T-helper 9 cell (primary cell): Measurements from ENCODE around the gene UNC5A.

Experiments used
- DNase-seq: peaks from one replicate; pipeline ENCODE4 v3.0.0-alpha.2; 2020

The UNC5A gene

DNA sequence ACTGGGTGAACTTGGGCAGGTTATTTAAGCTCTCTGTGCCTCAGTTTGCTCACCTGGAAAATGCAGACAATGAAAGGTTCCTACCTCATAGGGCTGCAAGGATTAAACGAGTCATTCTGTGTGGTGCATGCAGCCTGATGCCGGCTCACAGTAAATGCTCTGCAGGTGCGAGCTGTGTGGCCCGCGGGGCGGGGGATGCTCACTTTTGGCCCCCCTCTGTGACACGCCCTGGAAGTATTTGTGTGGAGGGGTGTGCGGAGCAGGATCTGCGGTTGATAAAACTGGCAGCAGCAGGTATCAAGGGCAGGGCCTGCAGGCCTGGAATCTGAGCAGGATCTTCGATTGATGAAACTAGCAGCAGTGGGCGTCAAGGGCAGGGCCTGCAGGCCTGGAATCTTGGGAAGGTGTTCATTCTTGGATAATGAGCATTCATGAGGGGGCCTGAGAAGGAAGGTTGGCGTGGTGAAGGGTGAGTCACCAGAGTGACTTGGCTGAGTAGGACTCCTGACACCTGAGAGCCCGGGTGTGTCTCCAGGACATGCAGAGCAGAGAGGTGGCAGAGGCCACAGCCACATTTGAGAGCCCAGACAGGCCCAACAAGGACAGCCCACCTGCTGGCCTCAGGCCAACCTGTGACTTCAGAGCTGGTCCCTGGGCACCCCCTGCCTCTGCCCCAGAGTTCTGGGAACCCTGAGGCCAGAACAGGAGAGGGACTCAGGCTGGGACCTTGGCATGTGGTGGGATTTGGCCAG is 11.9 kb downstream of the UNC5A start:
- no peak for DNase-seq

- DNase-seq: no peak
Observed at GRCh38 chr5:176822793-176823481, 12.6 kb downstream of the UNC5A start.

GRCh38 chr5:176823869-176824412 is 13.6 kb downstream of the UNC5A start:
- DNase-seq: no peak

DNA sequence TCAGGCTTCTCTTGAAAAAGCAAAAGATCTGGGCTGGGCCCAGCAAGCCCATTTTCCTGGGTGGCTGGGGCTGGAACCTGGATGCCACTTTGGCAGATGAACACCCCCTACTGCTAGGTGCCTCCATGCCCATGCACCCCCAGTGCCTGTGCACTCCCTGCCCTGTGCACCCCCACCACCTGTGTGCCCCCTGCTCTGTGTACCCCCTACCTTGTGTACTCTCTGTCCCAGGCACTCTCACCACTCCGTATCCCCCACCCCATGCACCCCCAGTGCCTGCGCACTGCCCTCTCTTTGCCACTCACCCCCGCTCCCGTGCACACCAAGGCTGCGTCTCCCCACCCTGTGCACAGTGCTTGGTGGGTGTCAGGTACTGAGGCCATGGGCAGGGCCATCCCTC is 14.2 kb downstream of the UNC5A start:
- no peak for DNase-seq

- DNase-seq: no peak
Observed at GRCh38 chr5:176825234-176825633, 14.9 kb downstream of the UNC5A start.

- DNase-seq: no peak
Observed at GRCh38 chr5:176825957-176826356, 15.6 kb downstream of the UNC5A start.

DNA sequence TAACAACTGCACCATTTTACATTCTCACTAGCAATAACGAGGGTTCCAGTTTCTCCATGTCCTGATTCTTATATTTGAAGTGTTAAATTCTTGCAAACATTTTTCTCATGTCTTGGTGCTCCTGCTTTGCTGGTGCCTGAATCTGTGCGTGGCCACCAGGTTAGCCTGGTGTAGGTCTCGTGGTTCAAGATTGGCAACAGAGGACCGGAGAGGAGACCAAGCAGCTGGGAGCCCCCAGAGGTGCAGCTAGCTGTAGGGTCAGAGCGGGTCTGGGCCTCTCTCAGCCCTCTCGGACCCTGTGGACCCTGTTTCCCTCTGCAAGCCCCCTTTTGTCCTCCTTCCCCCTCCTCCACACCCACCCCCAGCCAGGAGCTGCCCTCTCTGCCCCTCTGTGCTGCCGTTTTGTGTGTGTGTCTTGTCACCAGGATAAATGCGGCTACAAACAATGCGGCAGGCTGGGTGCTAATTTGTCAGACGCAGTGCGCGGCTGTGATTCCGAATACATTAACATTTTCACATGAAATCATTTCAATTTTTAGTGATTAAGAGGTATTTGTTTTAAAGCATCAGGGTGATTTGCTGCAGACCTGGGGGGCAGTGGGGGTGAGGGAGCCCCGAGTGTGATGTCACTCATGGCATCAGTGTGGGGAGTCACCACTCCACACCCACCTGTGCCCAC is 17.5 kb downstream of the UNC5A start:
- no peak for DNase-seq

DNA sequence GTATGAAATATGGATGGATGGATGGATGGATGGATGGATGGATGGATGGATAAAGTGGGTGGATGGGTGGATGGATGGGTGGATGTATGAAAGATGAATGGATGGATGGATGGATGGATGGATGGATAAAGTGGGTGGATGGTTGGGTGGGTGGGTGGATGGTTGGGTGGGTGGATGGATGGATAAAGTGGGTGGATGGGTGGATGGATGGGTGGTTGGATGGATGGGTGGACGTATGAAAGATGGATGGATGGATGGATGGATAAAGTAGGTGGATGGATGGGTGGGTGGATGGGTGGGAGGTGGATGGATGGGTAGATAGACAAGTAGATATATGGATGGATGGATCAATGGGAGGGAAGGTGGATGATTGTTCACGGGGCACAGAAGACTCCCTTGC is 19.0 kb downstream of the UNC5A start:
- DNase-seq: no peak

DNA sequence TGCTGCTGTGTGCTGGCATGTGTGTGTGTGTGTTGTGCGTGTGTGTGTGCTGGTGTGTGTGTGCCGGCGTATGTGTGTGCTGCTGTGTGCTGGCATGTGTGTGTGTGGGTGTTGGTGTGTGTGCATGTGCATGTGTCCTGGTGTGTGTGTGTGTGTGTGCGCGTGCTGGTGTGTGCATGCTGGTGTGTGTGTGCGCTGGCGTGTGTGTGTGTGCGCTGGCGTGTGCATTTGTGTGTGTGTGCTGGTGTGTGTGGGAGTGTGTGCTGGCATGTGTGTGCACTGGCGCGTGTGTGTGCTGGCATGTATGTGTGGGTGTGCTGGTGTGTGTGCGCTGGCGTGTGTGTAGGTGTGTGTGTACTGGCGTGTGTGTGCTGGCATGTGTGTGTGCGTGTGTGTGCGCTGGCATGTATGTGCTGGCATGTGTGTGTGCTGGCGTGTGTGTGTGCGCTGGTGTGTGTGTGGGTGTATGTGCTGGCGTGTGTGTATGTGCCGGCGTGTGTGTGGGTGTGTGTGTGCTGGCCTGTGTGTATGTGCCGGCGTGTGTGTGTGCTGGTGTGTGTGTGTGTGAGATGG is 20.1 kb downstream of the UNC5A start:
- DNase-seq: no peak

GRCh38 chr5:176830995-176831423 is 20.6 kb downstream of the UNC5A start:
- no peak for DNase-seq

DNA sequence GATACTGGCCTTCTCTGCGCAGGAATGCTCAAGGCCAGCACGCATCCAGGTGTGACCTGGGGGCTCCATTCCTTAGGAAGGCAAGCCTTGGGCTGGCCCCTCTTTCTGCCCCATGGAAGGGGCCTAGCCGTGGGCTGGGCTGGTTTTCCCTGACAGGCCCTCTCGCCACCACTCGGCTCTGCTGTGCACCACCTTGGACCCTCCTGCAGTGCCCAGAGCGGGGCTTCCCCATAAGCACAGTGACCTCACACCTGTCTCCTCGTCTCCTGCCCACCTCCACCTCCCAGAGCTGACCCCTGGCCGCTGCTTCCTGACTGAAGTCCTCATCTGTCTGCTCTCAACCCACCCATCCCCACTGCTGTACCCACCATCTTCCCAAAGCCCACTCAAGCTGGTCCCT is 21.1 kb downstream of the UNC5A start:
- DNase-seq: no peak

DNA sequence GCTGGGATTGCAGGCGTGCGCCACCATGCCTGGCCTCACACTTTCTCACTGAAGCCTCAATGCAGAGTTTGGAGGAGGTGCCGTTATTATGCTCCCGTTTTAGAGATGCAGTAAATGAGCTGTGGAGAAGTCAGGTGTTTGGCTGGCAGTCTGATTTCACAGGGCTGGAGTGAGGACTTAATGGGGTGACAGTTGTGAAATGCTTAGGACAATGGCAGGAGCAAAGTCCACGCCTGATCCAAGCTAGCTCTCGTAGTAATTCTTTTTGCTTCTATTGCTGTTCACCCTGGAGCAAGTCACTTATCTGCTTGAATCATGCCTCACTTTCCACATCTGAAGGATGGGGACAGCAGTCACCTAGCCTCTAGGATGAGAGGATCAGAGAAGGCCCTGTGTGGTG is 21.8 kb downstream of the UNC5A start:
- no peak for DNase-seq

- no peak for DNase-seq
Observed at GRCh38 chr5:176833286-176833685, 22.9 kb downstream of the UNC5A start.

- no peak for DNase-seq
Observed at GRCh38 chr5:176835918-176836317, 25.6 kb downstream of the UNC5A start.

DNA sequence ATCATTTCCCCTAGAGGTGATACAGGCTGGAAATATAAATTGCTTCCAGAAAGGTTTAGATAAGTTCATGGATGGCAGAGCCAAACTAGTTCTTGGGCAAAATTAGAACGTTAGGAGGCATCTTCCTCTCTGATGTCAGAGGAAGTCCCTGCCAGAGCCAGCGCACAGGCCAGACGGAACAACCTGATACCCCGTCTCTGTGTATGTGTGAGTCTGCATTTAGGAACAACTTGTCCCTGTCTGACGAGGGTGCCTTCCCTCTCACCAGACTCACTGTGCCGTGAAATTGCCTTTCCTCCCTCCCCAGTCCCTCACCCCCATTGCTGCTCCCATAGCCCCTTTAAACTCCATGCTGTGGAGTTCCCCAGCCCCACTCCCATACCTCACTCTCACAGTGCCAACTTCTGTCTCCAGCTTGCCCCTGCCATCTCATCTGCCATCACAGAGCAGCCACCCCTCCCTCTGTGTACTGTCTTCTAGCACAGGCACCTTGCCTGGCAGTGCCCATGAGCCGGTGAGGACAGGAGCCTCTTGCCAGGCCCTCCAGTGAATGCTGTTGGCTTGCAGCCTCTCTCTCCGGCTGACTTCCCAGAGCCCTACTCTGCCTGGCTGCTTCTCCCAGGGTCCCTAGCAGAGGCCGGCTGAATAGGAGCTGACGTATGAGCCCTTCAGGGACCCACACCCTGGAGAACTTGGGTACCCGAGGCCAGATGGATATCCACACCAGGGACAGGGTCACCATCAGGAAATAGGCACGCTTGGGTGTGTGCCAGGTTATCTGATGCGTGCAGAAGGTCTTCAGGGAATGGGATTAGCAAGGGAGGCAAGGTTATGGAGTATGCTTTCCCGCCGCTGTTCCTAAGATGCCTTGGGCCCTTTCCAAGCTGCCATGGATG is 26.7 kb downstream of the UNC5A start:
- DNase-seq: no peak

GRCh38 chr5:176837707-176838115 is 27.4 kb downstream of the UNC5A start:
- peak; percentile 61 for DNase-seq

DNA sequence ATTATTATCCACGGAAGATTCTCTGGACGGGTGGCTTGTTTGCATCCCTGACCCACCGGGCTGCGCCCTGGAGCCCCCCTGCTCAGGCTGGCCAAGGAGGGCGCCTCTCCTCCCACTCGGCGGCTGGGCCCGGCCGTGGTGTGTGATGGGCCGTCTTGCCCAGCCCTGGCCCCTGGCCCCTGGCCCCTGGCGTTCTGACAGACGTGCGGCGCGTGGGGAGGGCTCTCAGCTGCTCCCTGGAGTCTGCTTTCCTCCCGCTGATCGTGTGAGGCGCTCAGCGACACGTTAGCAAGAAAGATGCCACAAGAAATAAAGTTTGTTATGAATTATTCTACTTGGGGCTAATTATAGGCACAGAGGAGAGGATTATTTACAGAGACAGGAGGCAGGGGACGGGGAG is 33.3 kb downstream of the UNC5A start:
- no peak for DNase-seq

- no peak for DNase-seq
Observed at GRCh38 chr5:176844281-176844680, 33.9 kb downstream of the UNC5A start.

DNA sequence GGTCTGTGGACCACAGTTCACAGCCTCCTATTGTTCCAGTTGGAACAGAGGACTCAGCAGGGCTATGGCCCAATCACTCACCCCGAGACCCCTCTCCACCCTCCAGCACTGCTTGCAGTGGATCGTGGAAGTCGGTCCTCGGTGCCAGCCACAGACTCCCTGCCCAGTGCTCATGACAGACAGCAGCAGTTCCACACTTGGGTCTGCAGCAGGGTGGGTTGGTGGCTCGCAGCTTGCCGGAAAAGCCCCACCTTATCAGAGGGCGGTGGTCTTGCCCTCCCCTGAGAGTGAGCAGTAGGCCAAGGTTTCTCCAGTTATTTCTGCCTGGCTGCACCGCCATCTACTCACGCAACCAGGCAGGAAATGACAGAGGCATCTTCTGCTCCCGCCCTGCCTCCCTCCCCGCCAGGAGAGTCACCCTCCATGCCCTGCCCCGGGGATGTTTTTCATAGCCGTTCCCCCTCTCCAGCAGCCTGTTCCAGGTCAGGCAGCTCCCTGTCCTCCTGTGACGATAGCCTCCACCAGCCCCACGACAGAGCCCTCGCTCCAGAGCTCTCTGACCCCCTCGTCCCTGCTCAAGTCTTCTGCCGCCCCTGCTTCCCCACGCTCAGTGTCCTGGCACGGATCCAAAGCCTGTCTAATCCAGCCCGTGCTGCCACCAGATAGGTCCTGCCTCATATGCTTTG is 34.5 kb downstream of the UNC5A start:
- DNase-seq: no peak

GRCh38 chr5:176845392-176845713 is 35.0 kb downstream of the UNC5A start:
- DNase-seq: no peak

- no peak for DNase-seq
Observed at GRCh38 chr5:176846335-176847140, 36.2 kb downstream of the UNC5A start.
